Choroid plexus epithelial cell (primary cell): ENCODE measurements around the gene CPA4.
A peak's percentile ranks its signal among the peaks of the same experiment; 100 is the strongest.

Experiments used
- DNase-seq: peaks from one replicate; pipeline ENCODE4 v3.0.0-alpha.2; 2010; ENCODE audit warnings: low read depth
- H3K4me3 ChIP-seq: 2 replicates; pipeline ENCODE4 v1.5.1; 2011; ENCODE audit warnings: low read depth, mild to moderate bottlenecking, control low read depth, low read length, moderate library complexity
- TF ChIP-seq, protein P1 (sequence below): conservative IDR thresholded peaks from 2 replicates; pipeline ENCODE4 v1.5.1; 2011; ENCODE audit warnings: low read depth, mild to moderate bottlenecking, control low read depth, inconsistent platforms, low read length, moderate library complexity

CPA4 gene

DNA sequence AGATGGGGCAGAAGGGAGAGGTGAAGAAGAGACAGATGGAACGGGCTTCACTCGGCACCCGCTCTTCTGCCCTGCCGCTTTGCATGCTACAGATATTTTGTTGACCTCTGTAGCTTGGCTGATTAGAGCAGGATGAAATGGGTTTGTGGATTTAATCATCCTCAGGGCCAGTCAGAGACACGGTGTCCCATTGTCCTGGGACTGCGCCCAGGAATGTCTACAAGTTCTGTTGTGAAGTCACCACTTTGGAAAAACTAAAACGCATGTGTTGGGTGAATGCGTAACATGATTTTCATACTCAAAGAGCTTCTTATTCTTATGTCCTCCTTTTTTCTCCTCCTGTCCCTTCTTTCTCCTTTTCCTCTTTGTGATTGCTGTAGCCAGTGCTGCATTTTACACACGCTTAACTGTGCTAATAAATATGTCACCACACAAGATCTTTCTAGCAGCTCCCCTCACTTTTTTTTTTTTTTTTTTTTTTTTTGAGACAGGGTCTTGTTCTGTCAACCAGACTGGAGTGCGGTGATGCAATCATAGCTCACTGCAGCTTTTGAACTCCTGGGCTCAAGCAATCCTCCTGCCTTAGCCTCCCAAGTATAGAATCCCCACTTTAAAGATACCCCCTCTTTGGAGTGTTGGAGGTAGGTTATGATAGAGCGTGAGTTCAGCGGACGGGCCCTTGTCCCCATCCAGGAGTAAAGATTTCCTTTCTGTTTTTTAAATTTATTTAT is 3.4 kb downstream of the CPA4 start:
- no peak overlapping the region for H3K4me3 ChIP-seq
- DNase-seq, result no peak
- TF ChIP-seq, protein P1, sequence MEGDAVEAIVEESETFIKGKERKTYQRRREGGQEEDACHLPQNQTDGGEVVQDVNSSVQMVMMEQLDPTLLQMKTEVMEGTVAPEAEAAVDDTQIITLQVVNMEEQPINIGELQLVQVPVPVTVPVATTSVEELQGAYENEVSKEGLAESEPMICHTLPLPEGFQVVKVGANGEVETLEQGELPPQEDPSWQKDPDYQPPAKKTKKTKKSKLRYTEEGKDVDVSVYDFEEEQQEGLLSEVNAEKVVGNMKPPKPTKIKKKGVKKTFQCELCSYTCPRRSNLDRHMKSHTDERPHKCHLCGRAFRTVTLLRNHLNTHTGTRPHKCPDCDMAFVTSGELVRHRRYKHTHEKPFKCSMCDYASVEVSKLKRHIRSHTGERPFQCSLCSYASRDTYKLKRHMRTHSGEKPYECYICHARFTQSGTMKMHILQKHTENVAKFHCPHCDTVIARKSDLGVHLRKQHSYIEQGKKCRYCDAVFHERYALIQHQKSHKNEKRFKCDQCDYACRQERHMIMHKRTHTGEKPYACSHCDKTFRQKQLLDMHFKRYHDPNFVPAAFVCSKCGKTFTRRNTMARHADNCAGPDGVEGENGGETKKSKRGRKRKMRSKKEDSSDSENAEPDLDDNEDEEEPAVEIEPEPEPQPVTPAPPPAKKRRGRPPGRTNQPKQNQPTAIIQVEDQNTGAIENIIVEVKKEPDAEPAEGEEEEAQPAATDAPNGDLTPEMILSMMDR, result no peak

DNA sequence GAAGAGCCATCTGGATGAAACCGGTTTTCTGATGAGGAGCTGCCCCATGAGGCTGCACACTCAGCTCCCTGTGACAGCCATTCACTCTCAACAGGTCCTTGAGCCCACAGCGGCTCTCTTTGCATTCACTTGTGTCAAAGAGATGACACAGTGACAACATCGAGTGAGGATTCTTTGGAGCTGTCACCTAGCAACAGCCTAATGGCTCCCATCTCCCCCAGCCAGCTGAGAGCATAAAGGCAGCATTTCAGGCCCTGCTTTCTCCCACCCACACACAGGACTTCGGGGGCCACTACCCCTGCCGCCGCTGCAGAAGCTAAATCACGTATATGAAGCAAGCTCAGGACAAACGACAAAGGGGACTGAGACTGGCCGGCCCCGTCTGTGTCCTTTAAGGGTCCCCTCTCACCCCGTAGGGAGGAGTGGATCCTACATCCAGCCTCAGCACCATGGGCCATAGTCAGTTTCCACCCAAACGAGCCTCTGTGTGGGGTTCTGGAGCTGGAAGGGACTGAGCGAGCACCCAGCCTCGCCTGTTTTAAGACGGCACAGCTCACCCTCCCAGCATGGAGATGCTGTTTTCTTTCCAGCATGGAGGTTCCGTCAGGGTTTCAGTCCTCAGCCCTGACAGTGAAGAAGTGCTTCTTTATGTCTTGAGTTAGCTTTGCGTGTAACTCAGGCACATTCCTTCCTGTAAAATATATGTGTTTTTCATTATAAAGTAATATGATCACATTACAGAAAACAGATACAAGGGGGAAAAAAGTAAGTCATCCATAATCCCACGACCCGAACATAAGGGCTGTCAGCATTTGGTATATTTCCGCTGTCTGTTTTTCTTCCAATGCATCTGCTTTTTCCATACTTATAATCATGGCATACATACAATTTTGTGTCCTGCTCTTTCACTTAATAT is 4.9 kb downstream of the CPA4 start:
- TF ChIP-seq, protein P1, result no peak
- no peak overlapping the region for H3K4me3 ChIP-seq

GRCh38 chr7:130298544-130299326 is 5.8 kb downstream of the CPA4 start:
- TF ChIP-seq, protein P1, result no peak
- no peak for DNase-seq
- H3K4me3 ChIP-seq, result no peak overlapping the region

More for the DNA sequence above, 4.9 kb downstream of the CPA4 start:
- no peak for DNase-seq

- no peak for DNase-seq
- TF ChIP-seq, protein P1, result no peak
- H3K4me3 ChIP-seq, result no peak overlapping the region
Measured at GRCh38 chr7:130299866-130300265, 6.9 kb downstream of the CPA4 start.

DNA sequence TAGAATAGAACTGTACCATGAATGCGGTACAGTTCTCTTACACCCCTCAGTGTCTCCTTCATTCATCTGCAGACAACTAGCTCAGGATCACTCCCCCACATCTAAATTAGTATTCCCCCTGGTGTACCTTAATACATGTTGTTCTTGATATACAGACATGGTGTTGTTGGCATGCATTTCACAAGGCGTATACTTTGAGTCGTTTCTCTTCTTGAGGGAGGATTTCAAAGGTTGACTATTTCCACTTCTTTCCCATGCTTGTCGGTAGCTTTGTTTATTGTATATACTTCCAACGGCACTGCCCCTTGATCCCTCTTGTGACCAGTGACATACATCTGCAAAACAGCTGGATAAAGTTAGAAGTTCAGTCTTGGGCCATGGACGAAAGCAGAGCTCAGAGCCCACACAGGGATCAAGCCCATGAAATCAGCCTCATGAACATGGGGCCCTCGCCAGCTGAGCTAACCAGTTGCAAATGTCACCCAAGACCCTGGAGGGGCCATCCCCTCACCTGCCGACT is 8.6 kb downstream of the CPA4 start:
- TF ChIP-seq, protein P1, result no peak

DNA sequence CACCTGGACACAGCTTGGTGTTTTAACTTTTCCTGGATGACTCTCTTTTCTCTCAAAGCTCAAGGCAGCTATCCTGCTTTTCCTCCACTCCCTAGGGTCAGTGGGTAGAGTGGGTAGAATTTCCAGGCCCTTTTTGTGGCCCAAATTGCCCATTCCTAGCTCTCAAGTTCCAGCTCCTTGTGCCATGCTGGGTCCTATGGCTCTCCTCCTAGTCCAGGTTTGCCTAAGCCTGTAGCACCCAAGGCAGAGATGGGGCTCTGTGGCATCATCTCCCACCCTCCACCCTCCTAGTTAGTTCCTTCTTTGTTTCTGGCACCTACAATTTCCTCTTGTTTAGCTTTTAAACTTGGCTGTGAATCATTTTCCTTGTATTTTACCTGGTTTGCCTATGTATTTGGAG is 9.7 kb downstream of the CPA4 start:
- DNase-seq, result no peak
- TF ChIP-seq, protein P1, result no peak
- H3K4me3 ChIP-seq, result no peak overlapping the region

More for the DNA sequence above, 8.6 kb downstream of the CPA4 start:
- peak; percentile 34 for DNase-seq
- no peak overlapping the region for H3K4me3 ChIP-seq
